HG03571 (cell line): Measurements from ENCODE around the gene WFIKKN1.

Experiments
- ATAC-seq: cut with Tn5 transposase; IDR thresholded peaks from one replicate; pipeline ENCODE4 v1.9.1; 2021; ENCODE audit not compliant: unreplicated experiment

WFIKKN1 gene

GRCh38 chr16:682493-683395 lies 52.0 kb downstream of the WFIKKN1 start:
- no peak for ATAC-seq

- no peak for ATAC-seq
These were observed 52.7 kb downstream of the WFIKKN1 start for GRCh38 chr16:683396-684070.
